Activated CD8-positive, alpha-beta memory T cell treated with anti-CD3 and anti-CD28 coated beads, Interleukin-2, amount 50 U/mL, for 24 hours (primary cell): Measurements from ENCODE around the gene HMGB2.
A peak's percentile ranks its signal among the peaks of the same experiment; 100 is the strongest.

Source experiments
- DNase-seq: peaks from one replicate; pipeline ENCODE4 v3.0.0-alpha.2; 2020; ENCODE audit errors: extremely low read depth

Gene HMGB2

DNA sequence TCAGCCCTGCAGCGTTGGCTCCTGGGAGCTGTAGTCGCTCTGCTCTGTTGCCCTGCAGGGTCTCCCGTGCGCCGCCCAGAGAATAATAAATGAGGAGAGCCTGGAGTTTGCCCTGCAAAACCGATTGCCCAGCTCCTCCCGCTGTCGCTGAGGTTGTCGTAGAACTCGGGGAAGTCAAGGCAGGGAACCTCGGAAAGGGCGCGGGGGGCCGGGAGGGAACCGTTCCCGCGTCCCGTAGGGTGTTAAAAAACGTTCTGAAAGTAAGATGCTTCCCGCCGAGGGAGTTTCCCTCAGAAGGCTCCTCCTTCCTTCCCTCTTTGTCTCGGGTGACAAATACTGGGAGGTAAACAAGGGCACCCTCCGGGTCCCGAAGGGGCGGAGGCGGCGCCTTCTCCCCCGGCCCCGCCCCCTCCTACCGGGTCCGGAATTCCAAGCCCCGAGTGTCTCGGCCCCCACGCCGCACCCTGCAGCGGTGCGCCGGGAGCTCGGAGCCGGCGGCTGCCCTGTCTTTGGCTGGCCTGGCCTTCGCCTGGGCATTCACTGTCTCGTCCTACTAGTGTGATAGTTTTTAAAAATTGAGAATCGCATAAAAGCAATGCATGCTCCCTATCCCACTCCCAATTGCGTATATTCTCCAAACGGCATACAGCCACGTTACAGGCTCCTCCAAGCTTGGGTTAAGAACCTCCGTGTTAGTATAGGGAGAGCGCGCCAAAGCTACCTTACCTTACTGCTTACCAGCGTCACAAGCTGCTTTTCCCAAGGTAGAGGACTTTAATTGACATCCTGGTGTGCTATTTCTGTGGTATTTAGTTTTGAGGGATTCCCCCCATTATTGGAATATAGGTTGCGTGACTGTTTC, 964 bp upstream of the HMGB2 start:
- DNase-seq, result peak; percentile 1

- peak; percentile 1 for DNase-seq
Observed at GRCh38 chr4:173333658-173334084, 487 bp downstream of the HMGB2 start.

DNA sequence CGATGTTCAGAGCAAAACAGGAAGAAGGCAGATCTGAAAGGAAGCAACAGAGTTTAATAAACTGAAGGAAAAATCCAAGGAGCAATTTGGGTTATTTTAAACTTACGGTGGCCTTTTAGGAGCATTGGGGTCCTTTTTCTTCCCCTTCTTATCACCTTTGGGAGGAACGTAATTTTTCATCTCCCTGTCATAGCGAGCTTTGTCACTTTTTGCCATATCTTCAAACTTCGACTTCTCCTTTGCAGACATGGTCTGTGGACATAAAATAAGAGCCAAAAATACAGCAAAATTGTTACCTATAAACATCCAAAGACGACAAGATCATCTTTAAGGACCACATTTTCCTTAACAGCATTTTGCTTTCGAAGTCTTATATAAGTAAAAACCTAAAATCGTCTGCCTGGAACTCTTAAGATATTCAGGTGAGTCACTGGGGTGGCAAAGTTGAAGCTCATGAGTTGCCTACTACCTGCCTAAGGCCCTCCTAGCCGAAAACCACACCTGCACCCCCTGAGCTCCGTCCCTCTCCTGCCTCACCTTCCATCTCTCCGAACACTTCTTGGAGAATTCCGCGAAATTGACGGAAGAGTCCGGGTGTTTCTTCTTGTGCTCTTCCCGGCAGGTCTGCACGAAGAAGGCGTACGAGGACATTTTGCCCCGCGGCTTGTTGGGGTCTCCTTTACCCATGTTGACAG, 1.0 kb downstream of the HMGB2 start:
- no peak for DNase-seq

GRCh38 chr4:173332021-173332487, 2.1 kb downstream of the HMGB2 start:
- no peak for DNase-seq

DNA sequence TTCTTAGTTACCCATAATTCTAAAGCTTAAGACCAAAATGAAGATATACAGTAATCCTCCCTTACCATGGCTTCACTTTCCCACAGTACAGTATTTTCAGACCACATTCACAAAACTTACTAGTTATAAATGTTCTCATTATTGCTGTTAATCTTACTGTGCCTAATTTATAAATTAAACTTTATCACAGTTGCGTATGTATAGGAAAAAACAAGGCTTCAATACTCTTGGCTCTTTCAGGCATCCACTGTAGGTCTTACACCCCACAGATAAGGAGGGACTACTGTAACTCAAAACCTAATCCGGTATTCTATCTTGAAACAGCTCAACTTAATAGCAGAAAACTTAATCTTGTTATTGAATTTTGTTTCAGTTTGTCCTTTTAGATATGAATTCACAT, 3.6 kb downstream of the HMGB2 start:
- no peak for DNase-seq

- DNase-seq, result no peak
Observed at GRCh38 chr4:173328236-173328901, 5.8 kb downstream of the HMGB2 start.

DNA sequence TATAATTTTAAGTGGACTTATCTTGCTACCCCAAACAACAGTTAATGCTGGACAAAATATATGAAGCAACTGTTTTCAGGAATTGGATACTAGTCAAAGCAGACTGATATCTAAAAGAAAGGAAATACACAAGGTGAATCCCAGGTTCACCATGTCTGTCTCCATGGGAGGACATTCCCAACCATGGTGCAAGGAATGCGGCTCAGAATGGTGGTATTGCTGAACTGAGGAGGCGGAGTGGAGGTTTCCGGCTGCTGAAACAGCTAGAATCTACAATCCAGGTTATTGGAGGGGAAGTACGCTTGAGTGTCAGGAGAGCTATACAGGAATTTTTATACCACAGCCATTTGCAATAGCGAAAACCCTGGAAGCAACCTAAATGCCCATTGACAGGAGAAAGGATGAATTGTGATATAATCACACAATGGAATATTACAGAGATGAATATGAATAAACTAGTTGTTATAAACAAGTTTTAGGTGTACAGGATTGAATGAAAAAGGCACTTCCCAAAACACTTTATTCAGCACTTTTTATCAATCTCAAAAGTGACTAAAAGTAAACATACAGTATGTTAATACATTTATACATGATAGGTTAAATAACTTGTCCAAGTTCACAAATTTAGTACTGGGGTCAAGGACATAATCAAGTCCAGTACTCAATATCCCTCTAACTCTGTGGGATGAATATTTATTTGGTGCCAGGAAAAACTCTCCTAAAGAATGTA, 9.0 kb downstream of the HMGB2 start:
- no peak for DNase-seq

- no peak for DNase-seq
Observed at GRCh38 chr4:173319696-173320095, 14.5 kb downstream of the HMGB2 start.

DNA sequence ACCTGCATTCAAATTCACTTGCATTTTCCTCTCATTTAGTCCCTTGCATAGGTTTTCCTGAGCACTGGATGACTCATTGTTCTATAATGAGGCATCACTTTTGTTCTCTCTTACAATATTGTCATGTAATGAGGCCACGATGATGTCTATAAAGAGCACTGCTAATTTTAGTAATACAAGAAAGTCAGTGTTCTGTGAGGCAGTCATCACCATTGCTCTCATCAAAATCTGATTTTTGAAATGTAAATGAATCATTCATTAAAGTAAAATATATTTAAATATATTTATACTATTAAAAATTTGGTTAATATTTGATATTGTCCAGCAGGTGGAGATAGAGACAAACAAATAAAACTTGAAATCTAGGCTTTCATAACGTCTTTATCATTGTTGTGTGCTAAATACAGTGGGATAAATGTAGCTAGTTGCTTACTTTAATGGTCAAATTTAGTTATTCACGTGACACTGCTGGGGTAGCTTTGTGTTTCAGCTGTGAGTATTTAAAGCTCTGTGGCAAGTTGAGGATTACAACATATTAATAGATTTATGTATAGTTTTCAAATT, 15.4 kb downstream of the HMGB2 start:
- DNase-seq, result no peak

DNA sequence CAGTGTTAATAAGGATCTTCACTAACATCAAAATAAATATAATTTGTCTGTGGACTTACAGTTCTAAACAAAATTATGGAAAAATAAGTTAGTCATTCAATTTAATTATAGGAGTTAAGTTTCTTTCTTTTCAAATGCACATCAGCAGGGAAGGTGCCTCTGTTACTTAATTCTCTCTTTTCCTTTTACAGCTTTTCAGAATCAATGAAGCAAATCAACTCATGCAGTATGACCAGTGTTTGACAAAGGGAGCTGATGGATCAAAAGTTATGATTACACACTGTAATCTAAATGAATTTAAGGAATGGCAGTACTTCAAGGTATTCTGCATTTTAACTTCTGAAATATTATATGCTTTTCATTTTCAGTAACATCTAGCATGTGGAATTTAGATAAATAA, 15.9 kb downstream of the HMGB2 start:
- no peak for DNase-seq

DNA sequence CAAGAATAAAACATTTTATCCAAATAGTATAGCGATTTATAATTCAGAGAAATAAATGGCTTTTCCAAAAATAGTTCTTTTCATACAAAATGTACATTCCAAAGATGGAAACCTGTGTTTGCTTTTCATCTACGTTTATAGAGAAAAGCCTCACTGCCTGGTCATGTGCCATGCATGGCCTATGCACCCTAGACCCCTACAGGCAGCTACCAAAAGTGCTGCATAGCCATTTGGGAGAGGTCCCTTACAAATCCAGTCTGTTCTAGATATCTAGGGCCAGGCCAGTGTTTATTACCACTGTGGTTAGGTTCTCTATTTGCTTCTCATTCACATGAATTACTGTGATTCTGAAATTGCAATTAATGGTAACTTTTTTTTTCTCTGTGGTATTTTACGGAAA, 17.2 kb downstream of the HMGB2 start:
- DNase-seq, result no peak

- DNase-seq, result no peak
Observed at GRCh38 chr4:173316060-173316459, 18.1 kb downstream of the HMGB2 start.

DNA sequence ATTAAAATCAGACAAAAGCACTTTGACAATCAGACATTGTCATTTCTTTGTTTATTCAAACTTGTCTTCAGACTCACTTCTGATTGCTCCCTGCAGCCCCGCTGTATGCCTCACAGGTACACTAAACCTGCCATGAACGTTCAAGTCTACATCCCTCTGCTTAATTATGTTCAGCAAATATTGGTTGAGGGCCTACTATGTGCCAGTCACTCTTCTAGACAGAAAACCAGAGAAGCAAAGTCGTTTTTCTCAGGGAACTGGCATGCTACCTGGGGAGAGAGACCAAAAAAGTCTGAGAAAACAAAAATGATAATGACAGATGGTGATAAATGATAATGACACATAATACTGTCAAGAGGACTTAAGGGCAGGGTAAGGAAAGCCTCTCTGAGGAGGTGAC, 19.4 kb downstream of the HMGB2 start:
- no peak for DNase-seq

GRCh38 chr4:173311368-173311767, 22.8 kb downstream of the HMGB2 start:
- DNase-seq, result no peak

GRCh38 chr4:173307778-173308177, 26.4 kb downstream of the HMGB2 start:
- no peak for DNase-seq

DNA sequence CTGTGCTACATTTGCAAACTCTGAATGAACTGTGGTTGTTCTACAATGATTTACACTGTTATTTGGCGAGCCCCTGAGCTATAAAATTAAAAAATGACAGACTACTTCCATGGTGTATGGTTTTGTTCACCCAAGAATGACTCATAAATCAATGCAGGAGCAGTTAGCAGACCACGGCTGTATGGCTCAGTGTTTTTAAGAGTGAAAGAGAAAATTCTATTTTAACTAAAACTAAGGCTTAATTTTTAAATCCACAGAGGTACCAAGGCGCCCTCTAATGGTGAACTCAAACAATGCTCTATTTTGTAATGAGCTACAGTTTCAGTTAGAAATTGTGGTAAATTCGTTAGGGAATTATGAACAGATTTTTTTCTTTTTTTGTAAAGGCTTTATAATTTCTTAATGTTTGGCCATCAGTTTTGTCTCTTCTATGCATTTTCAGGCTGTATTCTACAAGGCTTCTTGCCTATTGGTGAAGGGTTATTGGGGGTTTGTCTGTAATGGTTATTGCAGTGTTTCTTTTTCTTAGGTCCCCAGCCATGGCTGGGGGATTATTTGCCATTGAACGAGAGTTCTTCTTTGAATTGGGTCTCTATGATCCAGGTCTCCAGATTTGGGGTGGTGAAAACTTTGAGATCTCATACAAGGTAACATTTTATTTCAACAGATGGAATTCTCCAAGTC, 32.5 kb downstream of the HMGB2 start:
- no peak for DNase-seq

GRCh38 chr4:173294444-173294843, 39.7 kb downstream of the HMGB2 start:
- no peak for DNase-seq

DNA sequence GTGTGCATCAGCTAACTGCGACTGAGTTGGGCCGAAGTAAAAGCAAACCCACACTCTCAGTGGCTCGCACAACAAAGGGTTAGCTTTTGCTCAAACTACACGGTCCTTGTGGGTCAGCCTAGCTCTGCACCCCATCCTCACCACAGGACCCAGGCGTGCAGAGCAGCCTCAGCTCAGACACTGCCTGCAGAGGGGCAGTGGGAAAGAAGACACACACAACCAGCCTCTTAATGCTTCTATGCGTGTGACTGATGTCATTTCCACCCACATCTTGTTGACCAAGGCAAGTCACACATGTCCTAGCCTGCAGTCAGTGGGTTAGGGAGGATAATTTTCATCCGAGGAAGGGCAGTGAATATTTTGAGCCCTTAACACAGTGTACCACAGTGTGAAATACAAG, 40.5 kb downstream of the HMGB2 start:
- DNase-seq, result no peak

DNA sequence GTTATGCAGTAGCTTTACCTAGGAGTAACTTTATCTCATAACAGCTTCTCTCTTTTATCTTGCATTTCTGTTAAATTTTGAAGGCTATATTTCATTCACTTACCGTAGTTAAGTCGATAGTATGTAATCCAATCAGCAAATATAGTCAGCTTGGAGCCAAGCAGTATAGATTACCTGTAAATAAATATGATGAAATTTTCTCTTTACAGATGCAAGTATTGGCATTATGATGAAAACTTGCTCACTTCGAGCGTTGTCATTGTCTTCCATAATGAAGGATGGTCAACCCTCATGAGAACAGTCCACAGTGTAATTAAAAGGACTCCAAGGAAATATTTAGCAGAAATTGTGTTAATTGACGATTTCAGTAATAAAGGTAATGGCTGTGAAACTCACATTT, 42.3 kb downstream of the HMGB2 start:
- no peak for DNase-seq

- DNase-seq, result no peak
Observed at GRCh38 chr4:173289353-173289727, 44.8 kb downstream of the HMGB2 start.
